Sigmoid colon (tissue), 7 donors: ENCODE measurements around the gene PRKCZ. TPM values are rescaled to one million over a fixed set of nuclear protein-coding genes. Genes with fewer than 3 reads are reported as not detected.

ENCODE experiments used
- DNase-seq: peaks from one replicate; pipeline ENCODE4 v3.0.0-alpha.2; 2019
- H3K27ac ChIP-seq, 4 donors: fragments of 200-600 bp; sonication (generic); one replicate each; pipeline ENCODE4 v1.5.1; 2016 to 2019; ENCODE audit warnings: mild to moderate bottlenecking in 1 of 4
- H3K27me3 ChIP-seq, 3 donors: fragments of 200-600 bp; sonication (generic); one replicate each; pipeline ENCODE4 v1.5.1; 2019; ENCODE audit warnings: mild to moderate bottlenecking in 1 of 3
- H3K36me3 ChIP-seq, 4 donors: fragments of 200-600 bp; sonication (generic); one replicate each; pipeline ENCODE4 v1.5.1; 2016 to 2019
- H3K4me1 ChIP-seq, 4 donors: fragments of 200-600 bp; sonication (generic); one replicate each; pipeline ENCODE4 v1.5.1; 2017 to 2019
- H3K4me3 ChIP-seq, 4 donors: fragments of 200-600 bp; sonication (generic); one replicate each; pipeline ENCODE4 v1.5.1; 2017 to 2019; ENCODE audit warnings: mild to moderate bottlenecking in 2 of 4, moderate library complexity in 1 of 4
- H3K9me3 ChIP-seq, 4 donors: fragments of 200-600 bp in 3 of 4; sonication (generic) in 3 of 4; one replicate each; pipeline versions ENCODE4 v1.5.1 to v1.6.1; 2013 to 2019
- EP300 ChIP-seq, 4 donors: sonication (generic); formaldehyde crosslinking; IDR thresholded peaks; one replicate each; pipeline ENCODE4 v1.6.1; 2017; ENCODE audit warnings: antibody characterized with exemption in 4 of 4
- POLR2A ChIP-seq, 2 donors: fragments of 450-650 bp; IDR thresholded peaks; one replicate each; pipeline ENCODE4 v1.6.1; 2016; ENCODE audit warnings: antibody characterized with exemption in 2 of 2, mild to moderate bottlenecking in 2 of 2, moderate library complexity in 2 of 2
- POLR2AphosphoS5 ChIP-seq, 4 donors: sonication (generic); formaldehyde crosslinking; IDR thresholded peaks; one replicate each; pipeline ENCODE4 v1.6.1; 2017; ENCODE audit warnings: antibody characterized with exemption in 4 of 4
- WGBS, 2 donors: extraction: QIAGEN DNeasy Blood & Tissue Kit; methylation state at CpG; one replicate each; pipeline ENCODE4 v1.1.7; 2013; 5-methylcytosine and 5-hydroxymethylcytosine counted together
- intact Hi-C: fragments of 100-400 bp; cut with DNase I; formaldehyde crosslinking; loops from one replicate; pipeline ENCODE4 v1.15.1; 2023
- polyA plus RNA-seq, 3 donors: library from polyadenylated mRNA; stranded (reverse); fragments of 200-250 nt; gene quantifications; one replicate each; pipeline ENCODE4 v1.2.3, GENCODE V29; 2013
- total RNA-seq, 4 donors: library from RNA; depleted of rRNA; stranded (reverse); fragments of >200 nt; gene quantifications; one replicate each; pipeline ENCODE4 v1.1.0, GENCODE V29; 2016
- TF ChIP-seq, protein P1 (sequence below), 4 experiments: fragments of 450-650 bp in 3 of 4; fragments of 200-600 bp in 1 of 4; IDR thresholded peaks; one replicate each; pipeline ENCODE4 v1.5.1; 2016 to 2019; ENCODE audit warnings: antibody characterized with exemption in 4 of 4, mild to moderate bottlenecking in 3 of 4, moderate library complexity in 2 of 4
- donor health status: healthy with polysubstance abuse.
- donor health status: Bipolar disorder and iron deficiency.
- donor health status: healthy.

The PRKCZ gene
- total and polyA plus RNA-seq, 7 donors: 1.4 to 52.9 (median 4.8) TPM

DNA sequence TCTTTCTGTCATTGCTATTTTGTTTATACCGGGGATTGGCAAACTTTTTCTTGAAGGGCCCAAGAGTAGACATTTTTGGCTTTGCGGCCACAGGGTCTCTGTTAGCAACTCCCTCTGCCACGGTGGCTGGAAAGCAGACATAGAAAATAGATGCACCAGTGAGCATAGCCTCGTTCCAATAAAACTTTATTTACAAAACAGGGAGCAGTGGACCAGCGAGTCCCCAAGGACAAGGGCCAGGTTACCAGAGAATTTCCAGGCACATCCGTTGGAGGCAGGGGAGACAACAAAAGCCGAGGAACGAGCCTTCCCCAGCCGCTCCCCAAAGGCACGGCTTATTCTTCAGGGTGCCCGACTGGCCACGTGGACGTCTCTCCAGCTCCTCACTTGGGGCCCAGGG, 117.9 kb downstream of the PRKCZ start:
- DNase-seq: no peak
- TF ChIP-seq POLR2A (IDR thresholded peaks at IDR 0.05): no peak
- TF ChIP-seq POLR2AphosphoS5 (IDR thresholded peaks at IDR 0.05): no peak
- TF ChIP-seq, protein P1, sequence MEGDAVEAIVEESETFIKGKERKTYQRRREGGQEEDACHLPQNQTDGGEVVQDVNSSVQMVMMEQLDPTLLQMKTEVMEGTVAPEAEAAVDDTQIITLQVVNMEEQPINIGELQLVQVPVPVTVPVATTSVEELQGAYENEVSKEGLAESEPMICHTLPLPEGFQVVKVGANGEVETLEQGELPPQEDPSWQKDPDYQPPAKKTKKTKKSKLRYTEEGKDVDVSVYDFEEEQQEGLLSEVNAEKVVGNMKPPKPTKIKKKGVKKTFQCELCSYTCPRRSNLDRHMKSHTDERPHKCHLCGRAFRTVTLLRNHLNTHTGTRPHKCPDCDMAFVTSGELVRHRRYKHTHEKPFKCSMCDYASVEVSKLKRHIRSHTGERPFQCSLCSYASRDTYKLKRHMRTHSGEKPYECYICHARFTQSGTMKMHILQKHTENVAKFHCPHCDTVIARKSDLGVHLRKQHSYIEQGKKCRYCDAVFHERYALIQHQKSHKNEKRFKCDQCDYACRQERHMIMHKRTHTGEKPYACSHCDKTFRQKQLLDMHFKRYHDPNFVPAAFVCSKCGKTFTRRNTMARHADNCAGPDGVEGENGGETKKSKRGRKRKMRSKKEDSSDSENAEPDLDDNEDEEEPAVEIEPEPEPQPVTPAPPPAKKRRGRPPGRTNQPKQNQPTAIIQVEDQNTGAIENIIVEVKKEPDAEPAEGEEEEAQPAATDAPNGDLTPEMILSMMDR (IDR thresholded peaks at IDR 0.05): no peak
- TF ChIP-seq EP300 (IDR thresholded peaks at IDR 0.05): no peak
- intact Hi-C loops: no loop called here
- Histone ChIP-seq H3K9me3 (no peaks in the 10 kb centered on the region), H3K27me3 (no peaks in the 10 kb centered on the region), H3K4me1 (no peaks in the 10 kb centered on the region), H3K27ac (no peak overlapping the region), H3K4me3 (no peak overlapping the region), H3K36me3 (no peaks in the 10 kb centered on the region)
- WGBS, 2 donors: 94 to 95% methylated on average over 13 of the region's 13 CpGs

DNA sequence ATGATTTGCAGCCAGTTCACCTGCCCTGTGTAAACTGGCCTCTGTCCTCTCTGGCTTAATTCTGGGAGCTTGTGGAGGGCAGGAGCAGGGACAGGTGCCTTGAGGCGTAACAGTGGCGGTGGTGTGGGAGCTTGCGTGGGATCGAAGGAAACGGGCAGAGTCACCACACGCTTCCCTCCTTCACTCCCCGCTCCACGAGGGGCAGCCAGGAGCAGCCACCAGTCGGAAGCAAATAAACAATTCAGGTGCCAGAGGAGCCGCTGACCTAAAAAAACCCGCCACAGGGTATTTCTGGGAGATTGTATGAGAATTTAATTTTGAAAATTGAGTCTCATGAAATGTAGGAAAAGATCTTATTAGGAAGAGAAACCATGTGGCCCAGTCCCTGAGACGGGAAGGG, 118.3 kb downstream of the PRKCZ start:
- Histone ChIP-seq H3K4me1 (no peaks in the 10 kb centered on the region), H3K36me3 (no peaks in the 10 kb centered on the region), H3K27me3 (no peaks in the 10 kb centered on the region), H3K9me3 (no peaks in the 10 kb centered on the region), H3K4me3 (no peak overlapping the region), H3K27ac (no peak overlapping the region)
- DNase-seq: no peak
- intact Hi-C loops: no loop called here
- TF ChIP-seq POLR2A (IDR thresholded peaks at IDR 0.05): no peak
- 94 to 95% methylated on average over 12 of the region's 12 CpGs for WGBS, 2 donors

DNA sequence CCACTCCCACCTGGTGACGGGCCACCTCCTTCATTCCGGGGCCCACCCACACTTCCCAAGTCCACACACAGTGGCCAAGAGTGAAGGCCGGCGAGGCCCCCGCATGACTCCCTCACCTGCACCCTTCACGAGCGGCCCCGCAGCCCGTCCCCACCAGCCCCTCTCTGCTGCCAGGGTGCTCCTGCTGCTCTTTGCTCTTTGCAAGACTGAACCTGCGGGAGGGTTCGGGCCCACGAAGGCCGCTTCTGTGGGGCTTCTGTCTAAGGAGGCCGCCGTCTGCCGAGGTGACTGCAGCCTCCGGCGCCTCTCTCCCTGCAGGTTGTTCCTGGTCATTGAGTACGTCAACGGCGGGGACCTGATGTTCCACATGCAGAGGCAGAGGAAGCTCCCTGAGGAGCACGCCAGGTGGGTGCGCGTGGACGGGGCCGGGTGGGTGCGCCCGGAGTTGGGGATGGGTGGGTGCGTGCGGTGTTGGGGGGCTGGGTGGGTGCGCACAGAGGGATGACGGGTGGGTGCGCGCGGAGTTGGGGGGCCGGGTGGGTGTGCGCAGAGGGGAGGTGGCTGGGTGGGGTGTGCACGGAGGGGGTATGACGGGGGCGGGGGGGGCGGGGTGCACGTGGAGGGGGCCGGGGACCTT, 119.1 kb downstream of the PRKCZ start:
- Histone ChIP-seq H3K36me3 (no peaks in the 10 kb centered on the region), H3K27ac (no peak overlapping the region), H3K4me3 (no peak overlapping the region), H3K4me1 (peaks cover 0 to 5% (median 0%) of the 10 kb centered on the region in 4 donors), H3K9me3 (no peaks in the 10 kb centered on the region), H3K27me3 (no peaks in the 10 kb centered on the region)
- intact Hi-C loops: no loop called here
- TF ChIP-seq EP300 (IDR thresholded peaks at IDR 0.05) (no peak), POLR2AphosphoS5 (IDR thresholded peaks at IDR 0.05) (no peak), POLR2A (IDR thresholded peaks at IDR 0.05) (no peak)
- TF ChIP-seq, protein P1 (IDR thresholded peaks at IDR 0.05): no peak
- WGBS, 2 donors: 95 to 96% methylated on average over 43 of the region's 43 CpGs
- no peak for DNase-seq

DNA sequence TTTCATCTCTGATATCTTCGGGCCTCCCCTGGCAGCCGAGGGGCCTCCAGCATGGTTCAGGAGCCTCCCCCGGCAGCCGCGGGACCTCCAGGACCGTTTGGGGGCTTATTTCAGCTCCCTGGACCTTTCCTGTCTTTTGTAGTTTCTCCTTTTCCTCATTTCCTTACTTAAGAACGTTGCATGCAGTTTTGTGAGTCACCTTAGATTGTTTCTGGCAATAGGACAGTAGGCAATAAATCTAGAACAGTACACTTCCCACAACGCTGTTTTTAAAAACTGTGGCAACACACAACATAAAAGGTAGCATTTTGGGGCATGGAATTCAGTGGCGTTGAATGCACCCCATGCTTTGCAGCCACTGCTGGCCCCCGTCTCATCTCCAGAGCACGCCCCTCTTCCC, 120.0 kb downstream of the PRKCZ start:
- 71 to 76% methylated on average over 11 of the region's 11 CpGs for WGBS, 2 donors

DNA sequence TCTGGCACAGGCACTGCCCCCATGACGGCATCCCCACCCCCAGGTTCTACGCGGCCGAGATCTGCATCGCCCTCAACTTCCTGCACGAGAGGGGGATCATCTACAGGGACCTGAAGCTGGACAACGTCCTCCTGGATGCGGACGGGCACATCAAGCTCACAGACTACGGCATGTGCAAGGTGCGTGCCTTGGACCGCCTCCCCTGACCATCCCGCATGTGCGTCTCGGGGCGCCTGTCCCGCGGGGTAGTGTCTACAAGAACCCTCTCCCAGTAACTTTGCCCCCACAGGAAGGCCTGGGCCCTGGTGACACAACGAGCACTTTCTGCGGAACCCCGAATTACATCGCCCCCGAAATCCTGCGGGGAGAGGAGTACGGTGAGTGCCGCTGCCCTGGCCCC, 121.8 kb downstream of the PRKCZ start:
- no peak overlapping the region for H3K27ac ChIP-seq
- TF ChIP-seq POLR2A (IDR thresholded peaks at IDR 0.05) (no peak), EP300 (IDR thresholded peaks at IDR 0.05) (no peak), POLR2AphosphoS5 (IDR thresholded peaks at IDR 0.05) (no peak)
- TF ChIP-seq, protein P1 (IDR thresholded peaks at IDR 0.05): no peak
- WGBS, 2 donors: 96% methylated on average over 26 of the region's 26 CpGs
- no peaks in the 10 kb centered on the region for H3K9me3 ChIP-seq
- peaks cover 0 to 13% (median 0%) of the 10 kb centered on the region in 4 donors for H3K4me1 ChIP-seq
- no peak for DNase-seq
- intact Hi-C loops: no loop called here
- H3K36me3 ChIP-seq: no peaks in the 10 kb centered on the region
- no peak overlapping the region for H3K4me3 ChIP-seq
- no peaks in the 10 kb centered on the region for H3K27me3 ChIP-seq

More for the DNA sequence above, 120.0 kb downstream of the PRKCZ start:
- intact Hi-C loops: no loop called here
- Histone ChIP-seq H3K4me1 (peaks cover 0 to 13% (median 0%) of the 10 kb centered on the region in 4 donors), H3K9me3 (no peaks in the 10 kb centered on the region), H3K27ac (no peak overlapping the region), H3K36me3 (no peaks in the 10 kb centered on the region), H3K27me3 (no peaks in the 10 kb centered on the region), H3K4me3 (no peak overlapping the region)
- TF ChIP-seq EP300 (IDR thresholded peaks at IDR 0.05): no peak
- no peak for TF ChIP-seq POLR2AphosphoS5 (IDR thresholded peaks at IDR 0.05)
- TF ChIP-seq, protein P1 (IDR thresholded peaks at IDR 0.05): no peak
- DNase-seq: no peak
